Dedifferentiated amniotic fluid mesenchymal stem cell (primary cell): ENCODE data around the gene CNTN1.
"Not testable (repeated sequence)": the region's sequence is repeated elsewhere in the genome, so short reads cannot be mapped to it uniquely, and the experiment has no call there.

Experiments used
- DNase-seq: peaks from one replicate; pipeline ENCODE4 v3.0.0-alpha.2; 2016; ENCODE audit errors: extremely low spot score

CNTN1 gene

GRCh38 chr12:41032386-41032785 is 340.1 kb downstream of the CNTN1 start:
- DNase-seq = no peak

DNA sequence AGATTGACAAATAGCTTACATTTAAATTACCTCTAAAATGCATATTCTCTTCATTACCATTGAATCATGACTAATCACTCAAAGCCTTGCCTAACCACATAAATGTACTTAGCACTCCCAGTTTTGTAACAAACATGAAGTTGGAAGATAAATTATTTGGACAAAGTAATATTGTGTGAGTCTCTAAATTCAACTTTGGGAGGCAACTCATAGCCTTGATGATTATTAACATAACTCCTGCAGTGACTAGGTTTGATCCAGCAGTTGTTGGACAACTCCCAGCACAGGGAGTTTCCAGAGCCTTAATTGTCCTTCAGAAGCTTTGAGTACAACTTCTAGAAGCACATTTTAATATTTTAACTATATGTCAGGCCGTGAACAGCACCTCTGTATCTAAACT is 342.4 kb downstream of the CNTN1 start:
- no peak for DNase-seq

- DNase-seq = no peak
These were observed 347.2 kb downstream of the CNTN1 start for GRCh38 chr12:41039461-41039860.

GRCh38 chr12:41045509-41045908 is 353.3 kb downstream of the CNTN1 start:
- DNase-seq = no peak

DNA sequence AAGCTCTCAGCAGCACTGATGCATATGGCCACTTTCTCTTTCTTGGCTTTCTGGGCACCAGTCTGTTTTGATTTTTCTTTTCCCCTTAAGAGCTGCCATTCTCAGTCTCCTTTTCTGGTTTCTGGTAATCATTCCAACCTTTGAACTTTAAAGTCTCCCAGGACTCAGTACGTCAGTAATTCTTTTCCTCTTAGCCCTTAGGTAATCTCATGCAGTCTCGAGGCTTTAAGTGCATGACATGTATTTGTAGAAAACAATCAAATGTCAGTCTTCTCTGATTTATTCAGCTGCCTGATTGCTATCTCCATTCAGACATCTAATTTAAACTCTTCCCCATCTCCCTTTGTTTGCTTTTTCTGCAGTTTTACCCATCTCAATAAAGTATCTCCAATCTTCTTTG is 356.8 kb downstream of the CNTN1 start:
- DNase-seq = no peak

- DNase-seq = no peak
These were observed 359.7 kb downstream of the CNTN1 start for GRCh38 chr12:41051954-41052353.

- no peak for DNase-seq
These were observed 360.2 kb downstream of the CNTN1 start for GRCh38 chr12:41052441-41052840.

DNA sequence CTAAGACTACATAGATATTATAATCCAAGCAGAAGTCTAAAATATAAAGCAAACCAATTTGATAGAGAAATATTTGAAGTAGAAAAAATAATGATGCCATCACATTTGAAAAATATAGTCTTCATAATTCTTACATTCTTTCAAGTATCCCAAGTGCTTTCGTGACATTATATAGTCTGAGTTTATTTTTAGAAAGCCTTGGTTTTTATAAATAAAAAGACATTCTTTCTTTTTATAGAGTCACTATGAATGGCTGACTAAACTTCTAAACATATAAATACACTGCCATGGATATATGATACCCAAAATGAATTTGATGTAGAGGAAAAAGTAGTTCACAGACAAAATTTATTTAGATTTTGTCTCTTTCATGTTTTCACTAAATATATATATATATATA is 360.8 kb downstream of the CNTN1 start:
- peak; percentile 44 for DNase-seq

GRCh38 chr12:41055875-41056577 is 363.8 kb downstream of the CNTN1 start:
- peak; percentile 34 for DNase-seq

- DNase-seq = no peak
These were observed 366.0 kb downstream of the CNTN1 start for GRCh38 chr12:41058266-41058665.

GRCh38 chr12:41061192-41061591 is 369.0 kb downstream of the CNTN1 start:
- DNase-seq = no peak

DNA sequence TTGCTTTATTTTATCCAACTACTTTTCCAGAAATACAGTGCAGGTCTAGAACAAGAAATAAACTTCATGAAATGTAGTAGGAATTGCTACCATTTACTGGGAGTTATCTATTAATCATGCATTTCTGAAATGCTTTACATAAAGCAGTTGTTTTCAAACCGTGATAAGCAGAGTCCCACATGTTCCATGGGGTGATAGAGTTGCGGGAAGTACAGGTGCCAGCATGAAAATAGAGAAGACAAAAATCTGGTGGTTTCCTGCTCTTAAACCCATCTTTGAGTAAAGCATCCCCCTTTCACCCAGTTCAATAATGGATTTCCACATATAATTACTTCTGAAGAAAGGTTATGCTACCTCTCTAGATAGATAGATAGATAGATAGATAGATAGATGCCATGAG is 372.2 kb downstream of the CNTN1 start:
- no peak for DNase-seq

- DNase-seq = no peak
These were observed 375.9 kb downstream of the CNTN1 start for GRCh38 chr12:41067941-41068645.

GRCh38 chr12:41073633-41074472 is 381.6 kb downstream of the CNTN1 start:
- DNase-seq = no peak

- DNase-seq = no peak
These were observed 382.2 kb downstream of the CNTN1 start for GRCh38 chr12:41074473-41074769.

DNA sequence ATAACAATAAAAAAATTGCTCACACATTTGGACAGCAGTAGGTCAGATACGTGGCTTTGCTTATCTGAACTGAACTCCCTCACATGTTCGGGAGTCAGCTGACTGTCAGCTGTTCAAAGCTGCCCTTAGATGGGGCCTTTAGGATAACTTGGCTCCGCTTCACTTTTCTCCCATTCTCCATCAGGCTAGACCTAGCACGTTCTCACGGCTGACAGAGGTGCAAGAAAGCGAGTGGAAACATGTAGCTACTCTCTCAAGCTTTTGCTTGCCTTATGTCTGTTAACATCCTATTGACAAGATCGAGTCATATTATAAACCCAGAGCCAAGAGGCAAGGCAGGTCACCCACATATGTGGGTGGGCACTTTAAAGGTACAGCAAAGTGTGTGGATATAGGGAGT is 383.9 kb downstream of the CNTN1 start:
- no peak for DNase-seq

DNA sequence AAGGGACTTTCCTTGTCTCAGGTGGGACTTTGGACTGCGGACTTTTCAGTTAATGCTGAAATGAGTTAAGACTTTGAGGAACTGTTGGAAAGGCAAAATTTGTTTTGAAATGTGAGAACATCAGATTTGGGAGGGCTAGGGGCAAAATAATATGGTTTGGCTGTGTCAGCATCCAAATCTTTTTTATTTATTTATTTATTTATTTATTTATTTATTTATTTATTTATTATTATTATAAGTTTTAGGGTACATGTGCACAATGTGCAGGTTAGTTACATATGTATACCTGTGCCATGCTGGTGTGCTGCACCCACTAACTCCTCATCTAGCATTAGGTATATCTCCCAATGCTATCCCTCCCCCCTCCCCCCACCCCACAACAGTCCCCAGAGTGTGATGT is 389.0 kb downstream of the CNTN1 start:
- DNase-seq = not testable (repeated sequence)

- DNase-seq = no peak
These were observed 397.2 kb downstream of the CNTN1 start for GRCh38 chr12:41089438-41089837.

DNA sequence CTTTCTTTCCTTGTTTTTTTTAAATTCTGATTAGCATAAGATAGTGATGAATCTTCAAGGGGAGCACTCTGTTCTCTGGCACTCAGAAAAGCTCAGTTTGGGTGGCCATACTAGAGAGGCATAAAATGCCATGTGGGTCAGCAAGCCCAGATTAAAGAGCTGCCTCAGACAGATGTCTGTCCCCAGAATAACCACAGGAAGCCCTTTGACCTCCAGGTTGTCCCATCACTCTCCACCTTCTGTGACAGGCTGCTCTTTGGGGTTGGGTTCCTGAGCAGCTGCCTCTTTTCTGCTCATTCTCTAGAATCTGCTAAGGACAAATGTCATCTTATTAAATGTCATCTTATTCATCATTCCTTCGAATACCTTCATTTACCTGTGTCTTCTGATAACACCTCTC is 399.9 kb downstream of the CNTN1 start:
- DNase-seq = no peak

GRCh38 chr12:41096797-41097196 is 404.6 kb downstream of the CNTN1 start:
- no peak for DNase-seq

- DNase-seq = no peak
These were observed 408.3 kb downstream of the CNTN1 start for GRCh38 chr12:41100572-41100971.

GRCh38 chr12:41101806-41102205 is 409.6 kb downstream of the CNTN1 start:
- no peak for DNase-seq

GRCh38 chr12:41103614-41104013 is 411.4 kb downstream of the CNTN1 start:
- peak; percentile 37 for DNase-seq
